Posterior vena cava (tissue), 2 donors: ENCODE measurements around the gene MYO16. TPM values are rescaled to one million over a fixed set of nuclear protein-coding genes. Genes with fewer than 3 reads are reported as not detected.
"Not testable (repeated sequence)": the region's sequence is repeated elsewhere in the genome, so short reads cannot be mapped to it uniquely, and the experiment has no call there.

Experiments
- DNase-seq: peaks from one replicate; pipeline ENCODE4 v3.0.0-alpha.2; 2020; ENCODE audit warnings: low spot score
- intact Hi-C, 2 donors: fragments of 100-400 bp; cut with DNase I; formaldehyde crosslinking; loops; one replicate each; pipeline versions ENCODE4 v1.14.1 to v1.14.2; 2022 to 2023
- total RNA-seq, 2 donors: library from RNA; stranded (reverse); fragmentation: NEBNext Ultra II Directional; extraction: Animal tissue kit (Norgen Biotek cat#: 25700); gene quantifications; one replicate each; pipeline ENCODE4 v1.2.1, GENCODE V29; 2021
- donor health status: DM: yes; HTN: yes; CAD: no.
- donor health status: DM: yes; HTN: yes; CAD: no.

Gene MYO16
- total RNA-seq, 2 donors from 2014 or later = 0.09 to 0.43 TPM

GRCh38 chr13:109072505-109072904, 443.1 kb downstream of the MYO16 start:
- DNase-seq = no peak
- intact Hi-C loops = no loop called here

- DNase-seq = no peak
- intact Hi-C loops = no loop called here
Measured at GRCh38 chr13:109074436-109074835, 445.0 kb downstream of the MYO16 start.

- intact Hi-C loops = loop anchor here in 1 of 2 donors (5.0 kb wide), 1 partner anchor 522 kb away; no protein-coding TSS in a partner anchor
Measured at GRCh38 chr13:109074853-109075252, 445.4 kb downstream of the MYO16 start.

GRCh38 chr13:109087916-109088623, 458.7 kb downstream of the MYO16 start:
- intact Hi-C loops = no loop called here
- DNase-seq = no peak

More at GRCh38 chr13:109074853-109075252, 445.4 kb downstream of the MYO16 start:
- DNase-seq = no peak

- no peak for DNase-seq
- intact Hi-C loops = no loop called here
Measured at GRCh38 chr13:109088624-109088917, 459.2 kb downstream of the MYO16 start.

GRCh38 chr13:109090796-109091195, 461.4 kb downstream of the MYO16 start:
- DNase-seq = no peak
- intact Hi-C loops = no loop called here

- DNase-seq = no peak
- intact Hi-C loops = no loop called here
Measured at GRCh38 chr13:109091249-109091648, 461.8 kb downstream of the MYO16 start.

- intact Hi-C loops, DNase-seq: not testable (repeated sequence)
Measured at GRCh38 chr13:109092186-109092585, 462.8 kb downstream of the MYO16 start.

GRCh38 chr13:109093998-109094397, 464.6 kb downstream of the MYO16 start:
- intact Hi-C loops = no loop called here
- DNase-seq = no peak

GRCh38 chr13:109095126-109095525, 465.7 kb downstream of the MYO16 start:
- DNase-seq = no peak

GRCh38 chr13:109096101-109096500, 466.7 kb downstream of the MYO16 start:
- no peak for DNase-seq
- intact Hi-C loops = no loop called here

More at GRCh38 chr13:109095126-109095525, 465.7 kb downstream of the MYO16 start:
- intact Hi-C loops = no loop called here

GRCh38 chr13:109100705-109101304, 471.4 kb downstream of the MYO16 start:
- intact Hi-C loops = no loop called here
- DNase-seq = no peak

- intact Hi-C loops = no loop called here
- DNase-seq = no peak
Measured at GRCh38 chr13:109101550-109102144, 472.2 kb downstream of the MYO16 start.

GRCh38 chr13:109105899-109106298, 476.5 kb downstream of the MYO16 start:
- intact Hi-C loops = no loop called here
- DNase-seq = no peak

GRCh38 chr13:109110159-109110558, 480.7 kb downstream of the MYO16 start:
- DNase-seq = no peak
- intact Hi-C loops = no loop called here

- intact Hi-C loops = no loop called here
- no peak for DNase-seq
Measured at GRCh38 chr13:109111141-109111540, 481.7 kb downstream of the MYO16 start.

- DNase-seq = no peak
- intact Hi-C loops = no loop called here
Measured at GRCh38 chr13:109113427-109113826, 484.0 kb downstream of the MYO16 start.

GRCh38 chr13:109114162-109114561, 484.8 kb downstream of the MYO16 start:
- no peak for DNase-seq
- intact Hi-C loops = no loop called here

GRCh38 chr13:109114991-109115390, 485.6 kb downstream of the MYO16 start:
- intact Hi-C loops = no loop called here
- no peak for DNase-seq

- DNase-seq = no peak
- intact Hi-C loops = no loop called here
Measured at GRCh38 chr13:109118521-109118920, 489.1 kb downstream of the MYO16 start.

GRCh38 chr13:109119896-109120295, 490.5 kb downstream of the MYO16 start:
- no peak for DNase-seq
- intact Hi-C loops = no loop called here
